Bronchial epithelial cell (primary cell): ENCODE results near the gene LYZL4. TPM values are rescaled to one million over a fixed set of nuclear protein-coding genes. Genes with fewer than 3 reads are reported as not detected.

Source experiments
- DNase-seq: peaks from one replicate; pipeline ENCODE4 v3.0.0-alpha.2; 2010; ENCODE audit warnings: low read depth
- FAIRE-seq: peaks from 2 replicates; lab custom pipeline; 2011; peaks lifted over from hg19 to GRCh38; lab: Jason Lieb, UNC
- H3K27me3 ChIP-seq: 2 replicates; pipeline ENCODE4 v1.5.1; 2011; ENCODE audit warnings: low read length; ENCODE audit not compliant: control insufficient read depth, insufficient read depth
- H3K36me3 ChIP-seq: 2 replicates; pipeline ENCODE4 v1.5.1; 2011; ENCODE audit warnings: low read length; ENCODE audit not compliant: control insufficient read depth, insufficient read depth
- H3K4me3 ChIP-seq: 2 replicates; pipeline ENCODE4 v1.5.1; 2011; ENCODE audit warnings: mild to moderate bottlenecking, low read depth, low read length, control low read depth
- CTCF ChIP-seq: IDR thresholded peaks from 2 replicates; pipeline ENCODE4 v1.5.1; 2011; ENCODE audit warnings: mild to moderate bottlenecking, moderate library complexity, low read length, control low read depth, inconsistent platforms; ENCODE audit not compliant: insufficient read depth, severe bottlenecking
- total RNA-seq: library from RNA; depleted of rRNA; stranded (reverse); fragments of >200 nt; gene quantifications from 2 replicates; pipeline ENCODE4 v1.2.1, GENCODE V29; 2014

The LYZL4 gene
- total RNA-seq, 1 donor from 2014 or later = not detected

GRCh38 chr3:42434777-42435380 lies 24.5 kb upstream of the LYZL4 start:
- Histone ChIP-seq H3K36me3 (no peaks in the 10 kb centered on the region), H3K4me3 (no peak overlapping the region), H3K27me3 (peaks cover under 1% of the 10 kb centered on the region)
- DNase-seq (no peak), FAIRE-seq (no peak)
- no peak for TF ChIP-seq CTCF

GRCh38 chr3:42432485-42432884 lies 22.1 kb upstream of the LYZL4 start:
- Histone ChIP-seq H3K27me3 (peaks cover 8% of the 10 kb centered on the region), H3K36me3 (no peaks in the 10 kb centered on the region), H3K4me3 (no peak overlapping the region)
- no peak for TF ChIP-seq CTCF
- FAIRE-seq = no peak
- DNase-seq = no peak

GRCh38 chr3:42430781-42431532 lies 20.5 kb upstream of the LYZL4 start:
- no peaks in the 10 kb centered on the region for H3K36me3 ChIP-seq
- no peak overlapping the region for H3K4me3 ChIP-seq
- DNase-seq (no peak), FAIRE-seq (no peak)
- H3K27me3 ChIP-seq = peaks cover 8% of the 10 kb centered on the region
- TF ChIP-seq CTCF = no peak

- Histone ChIP-seq H3K27me3 (peaks cover 8% of the 10 kb centered on the region), H3K36me3 (no peaks in the 10 kb centered on the region), H3K4me3 (no peak overlapping the region)
- DNase-seq = no peak
- no peak for TF ChIP-seq CTCF
- no peak for FAIRE-seq
These were observed 18.4 kb upstream of the LYZL4 start for GRCh38 chr3:42428830-42429229.

GRCh38 chr3:42425736-42426407 lies 15.5 kb upstream of the LYZL4 start:
- TF ChIP-seq CTCF = no peak
- no peaks in the 10 kb centered on the region for H3K36me3 ChIP-seq
- FAIRE-seq (no peak), DNase-seq (no peak)
- no peak overlapping the region for H3K4me3 ChIP-seq
- peaks cover 8% of the 10 kb centered on the region for H3K27me3 ChIP-seq
